C4-2B (cell line): ENCODE measurements around the gene GALNTL6.

Experiments used
- H3K27ac ChIP-seq: fragments of 450-650 bp; 2 replicates; pipeline ENCODE4 v1.5.1; 2017
- CTCF ChIP-seq: fragments of 450-650 bp; conservative IDR thresholded peaks from 2 replicates; pipeline ENCODE4 v1.5.1; 2017; ENCODE audit warnings: mild to moderate bottlenecking
- ZFX ChIP-seq: fragments of 450-650 bp; IDR thresholded peaks from 2 replicates; pipeline ENCODE4 v1.6.1; 2017

The GALNTL6 gene

GRCh38 chr4:172515266-172515879, 702.2 kb downstream of the GALNTL6 start:
- no peak overlapping the region for H3K27ac ChIP-seq

GRCh38 chr4:172517391-172517790, 704.2 kb downstream of the GALNTL6 start:
- H3K27ac ChIP-seq: no peak overlapping the region
- no peak for TF ChIP-seq ZFX
- no peak for TF ChIP-seq CTCF

More at GRCh38 chr4:172515266-172515879, 702.2 kb downstream of the GALNTL6 start:
- TF ChIP-seq ZFX: no peak
- TF ChIP-seq CTCF: no peak

- TF ChIP-seq CTCF: no peak
- no peak for TF ChIP-seq ZFX
- no peak overlapping the region for H3K27ac ChIP-seq
These were observed 708.0 kb downstream of the GALNTL6 start for GRCh38 chr4:172521248-172521647.

- H3K27ac ChIP-seq: no peak overlapping the region
- TF ChIP-seq CTCF (no peak), ZFX (no peak)
These were observed 708.5 kb downstream of the GALNTL6 start for GRCh38 chr4:172521680-172522079.

- TF ChIP-seq ZFX (no peak), CTCF (peak; percentile 36)
- no peak overlapping the region for H3K27ac ChIP-seq
These were observed 730.0 kb downstream of the GALNTL6 start for GRCh38 chr4:172543249-172543648.

- no peak overlapping the region for H3K27ac ChIP-seq
- no peak for TF ChIP-seq CTCF
- no peak for TF ChIP-seq ZFX
These were observed 733.6 kb downstream of the GALNTL6 start for GRCh38 chr4:172546782-172547181.

- TF ChIP-seq CTCF (no peak), ZFX (no peak)
- no peak overlapping the region for H3K27ac ChIP-seq
These were observed 734.5 kb downstream of the GALNTL6 start for GRCh38 chr4:172547724-172548123.
